Neural cell (in vitro differentiated cells): ENCODE data around the gene DDN. TPM values are rescaled to one million over a fixed set of nuclear protein-coding genes. Genes with fewer than 3 reads are reported as not detected.

ENCODE experiments used
- H2AFZ ChIP-seq: fragments of 200-600, 300-800 bp; sonication (generic), shearing (Covaris generic); 2 replicates; pipeline ENCODE4 v1.6.0; 2014; ENCODE audit warnings: low read depth, mild to moderate bottlenecking, antibody characterized with exemption, low read length, moderate library complexity
- H3F3A ChIP-seq: fragments of 200-600 bp; shearing (Covaris generic); 2 replicates; pipeline ENCODE4 v1.6.1; 2016; ENCODE audit warnings: mild to moderate bottlenecking, moderate library complexity, mixed read lengths, antibody characterized with exemption, low read length; ENCODE audit not compliant: insufficient read depth, poor library complexity, severe bottlenecking
- H3K27ac ChIP-seq: fragments of 200-600, 300-800 bp; sonication (generic), shearing (Covaris generic); 2 replicates; pipeline ENCODE4 v1.5.1; 2014; ENCODE audit warnings: mild to moderate bottlenecking, low read length, moderate library complexity
- H3K27me3 ChIP-seq: fragments of 300-800, 200-600 bp; sonication (generic), shearing (Covaris generic); 2 replicates; pipeline ENCODE4 v1.6.0; 2014; ENCODE audit warnings: mild to moderate bottlenecking, low read depth, low read length, moderate library complexity; ENCODE audit not compliant: insufficient read depth
- H3K36me3 ChIP-seq: fragments of 300-800, 200-600 bp; sonication (generic), shearing (Covaris generic); 2 replicates; pipeline ENCODE4 v1.5.1; 2014; ENCODE audit warnings: mild to moderate bottlenecking, antibody characterized with exemption, low read length, moderate library complexity; ENCODE audit not compliant: insufficient read depth
- H3K4me2 ChIP-seq: fragments of 300-800, 200-600 bp; sonication (generic), shearing (Covaris generic); 2 replicates; pipeline ENCODE4 v1.6.0; 2014; ENCODE audit warnings: mild to moderate bottlenecking, low read length
- H3K4me3 ChIP-seq: fragments of 300-800, 200-600 bp; sonication (generic), shearing (Covaris generic); 2 replicates; pipeline ENCODE4 v1.5.1; 2014; ENCODE audit warnings: mild to moderate bottlenecking, low read length, moderate library complexity
- H3K79me2 ChIP-seq: fragments of 200-600 bp; shearing (Covaris generic); replicated peaks from 2 replicates; pipeline ENCODE4 v1.6.0; 2014; ENCODE audit warnings: mild to moderate bottlenecking, low read length, moderate library complexity; ENCODE audit not compliant: insufficient read depth
- H3K9ac ChIP-seq: fragments of 300-800, 200-600 bp; sonication (generic), shearing (Covaris generic); 2 replicates; pipeline ENCODE4 v1.6.1; 2016; ENCODE audit warnings: mild to moderate bottlenecking, low read length, mixed read lengths
- H3K9me2 ChIP-seq: fragments of 200-600 bp; shearing (Covaris generic); 2 replicates; pipeline ENCODE4 v1.6.1; 2016; ENCODE audit warnings: mild to moderate bottlenecking, low read length, mixed read lengths; ENCODE audit not compliant: insufficient read depth
- H3K9me3 ChIP-seq: fragments of 200-600, 300-800 bp; sonication (generic), shearing (Covaris generic); 2 replicates; pipeline ENCODE4 v1.6.1; 2016; ENCODE audit warnings: mild to moderate bottlenecking, mixed run types, low read length, moderate library complexity, mixed read lengths
- H4K20me1 ChIP-seq: fragments of 200-600 bp; shearing (Covaris generic); 2 replicates; pipeline ENCODE4 v1.6.1; 2016; ENCODE audit warnings: mild to moderate bottlenecking, mixed run types; ENCODE audit not compliant: insufficient read depth
- EZH2 ChIP-seq: fragments of 200-600, 300-800 bp; shearing (Covaris generic), sonication (generic); IDR thresholded peaks from 2 replicates; pipeline ENCODE4 v1.6.1; 2014; ENCODE audit warnings: antibody characterized with exemption, low read length, borderline replicate concordance, mild to moderate bottlenecking; ENCODE audit not compliant: insufficient read depth, poor library complexity, severe bottlenecking
- MXI1 ChIP-seq: fragments of 450-650 bp; conservative IDR thresholded peaks from 2 replicates; pipeline ENCODE4 v1.6.1; 2014; ENCODE audit warnings: antibody characterized with exemption, mild to moderate bottlenecking; ENCODE audit not compliant: poor library complexity, severe bottlenecking
- POLR2AphosphoS5 ChIP-seq: IDR thresholded peaks from 2 replicates; pipeline ENCODE4 v1.6.1; 2012
- RAD21 ChIP-seq: fragments of 450-650 bp; conservative IDR thresholded peaks from 2 replicates; pipeline ENCODE4 v1.6.1; 2014; ENCODE audit warnings: antibody characterized with exemption, mild to moderate bottlenecking, moderate library complexity
- SMC3 ChIP-seq: fragments of 450-650 bp; conservative IDR thresholded peaks from 2 replicates; pipeline ENCODE4 v1.6.1; 2014; ENCODE audit warnings: antibody characterized with exemption, mild to moderate bottlenecking, moderate library complexity; ENCODE audit not compliant: poor library complexity
- TAF1 ChIP-seq: IDR thresholded peaks from 2 replicates; pipeline ENCODE4 v1.6.1; 2012; ENCODE audit warnings: low read depth
- polyA plus RNA-seq: library from polyadenylated mRNA; depleted of rRNA; stranded (reverse); fragments of >200 nt; gene quantifications from 2 replicates; pipeline ENCODE4 v1.2.3, GENCODE V29; 2014
- TF ChIP-seq, protein P1 (sequence below): fragments of 450-650 bp; IDR thresholded peaks from 2 replicates; pipeline ENCODE4 v1.5.1; 2014; ENCODE audit warnings: antibody characterized with exemption, mild to moderate bottlenecking, moderate library complexity; ENCODE audit not compliant: poor library complexity, severe bottlenecking
- TF ChIP-seq, protein P2 (sequence below): IDR thresholded peaks from 2 replicates; pipeline ENCODE4 v1.6.1; 2012; ENCODE audit warnings: borderline replicate concordance

DDN gene
- polyA plus RNA-seq, 1 donor from 2014 or later, result 0.51 TPM

DNA sequence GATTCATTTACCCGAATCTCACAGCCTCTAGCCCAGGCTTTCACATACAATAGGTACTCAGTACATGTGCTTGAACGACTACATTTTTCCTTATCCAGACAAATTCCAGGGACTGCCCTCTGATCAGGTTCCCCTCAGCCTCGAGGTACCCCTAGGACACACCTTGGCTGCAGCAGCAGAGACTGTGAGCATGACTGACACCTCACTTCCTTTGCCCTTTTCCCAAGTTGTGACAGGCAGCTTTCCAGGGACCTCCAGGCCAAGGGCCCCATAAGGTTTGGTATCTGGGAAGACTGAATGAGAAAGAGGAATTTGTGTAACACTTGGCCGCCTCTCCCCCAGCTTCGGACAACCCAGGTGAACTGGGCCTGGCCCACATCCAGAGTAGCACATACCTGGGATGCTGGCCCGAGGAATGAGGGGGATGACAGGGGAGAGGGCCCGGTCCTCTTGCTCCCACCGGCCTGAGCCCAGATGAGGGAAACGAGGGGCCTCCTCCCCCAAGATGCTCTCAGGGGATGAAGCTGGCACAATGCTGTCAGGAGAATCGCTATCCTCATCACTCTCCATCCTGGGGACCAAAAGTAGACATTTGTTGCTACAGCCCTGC is 29.6 kb upstream of the DDN start:
- H3K27ac ChIP-seq, result no peak overlapping the region
- no peak overlapping the region for H2AFZ ChIP-seq
- no peaks in the 10 kb centered on the region for H3K9me2 ChIP-seq
- no peaks in the 10 kb centered on the region for H3K27me3 ChIP-seq
- no peak overlapping the region for H3K4me3 ChIP-seq
- no peak overlapping the region for H3K4me2 ChIP-seq
- no peaks in the 10 kb centered on the region for H3F3A ChIP-seq
- no peak overlapping the region for H3K9ac ChIP-seq
- no peaks in the 10 kb centered on the region for H4K20me1 ChIP-seq
- no peaks in the 10 kb centered on the region for H3K36me3 ChIP-seq
- TF ChIP-seq, protein P1, sequence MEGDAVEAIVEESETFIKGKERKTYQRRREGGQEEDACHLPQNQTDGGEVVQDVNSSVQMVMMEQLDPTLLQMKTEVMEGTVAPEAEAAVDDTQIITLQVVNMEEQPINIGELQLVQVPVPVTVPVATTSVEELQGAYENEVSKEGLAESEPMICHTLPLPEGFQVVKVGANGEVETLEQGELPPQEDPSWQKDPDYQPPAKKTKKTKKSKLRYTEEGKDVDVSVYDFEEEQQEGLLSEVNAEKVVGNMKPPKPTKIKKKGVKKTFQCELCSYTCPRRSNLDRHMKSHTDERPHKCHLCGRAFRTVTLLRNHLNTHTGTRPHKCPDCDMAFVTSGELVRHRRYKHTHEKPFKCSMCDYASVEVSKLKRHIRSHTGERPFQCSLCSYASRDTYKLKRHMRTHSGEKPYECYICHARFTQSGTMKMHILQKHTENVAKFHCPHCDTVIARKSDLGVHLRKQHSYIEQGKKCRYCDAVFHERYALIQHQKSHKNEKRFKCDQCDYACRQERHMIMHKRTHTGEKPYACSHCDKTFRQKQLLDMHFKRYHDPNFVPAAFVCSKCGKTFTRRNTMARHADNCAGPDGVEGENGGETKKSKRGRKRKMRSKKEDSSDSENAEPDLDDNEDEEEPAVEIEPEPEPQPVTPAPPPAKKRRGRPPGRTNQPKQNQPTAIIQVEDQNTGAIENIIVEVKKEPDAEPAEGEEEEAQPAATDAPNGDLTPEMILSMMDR, result no peak
- TF ChIP-seq, protein P2, sequence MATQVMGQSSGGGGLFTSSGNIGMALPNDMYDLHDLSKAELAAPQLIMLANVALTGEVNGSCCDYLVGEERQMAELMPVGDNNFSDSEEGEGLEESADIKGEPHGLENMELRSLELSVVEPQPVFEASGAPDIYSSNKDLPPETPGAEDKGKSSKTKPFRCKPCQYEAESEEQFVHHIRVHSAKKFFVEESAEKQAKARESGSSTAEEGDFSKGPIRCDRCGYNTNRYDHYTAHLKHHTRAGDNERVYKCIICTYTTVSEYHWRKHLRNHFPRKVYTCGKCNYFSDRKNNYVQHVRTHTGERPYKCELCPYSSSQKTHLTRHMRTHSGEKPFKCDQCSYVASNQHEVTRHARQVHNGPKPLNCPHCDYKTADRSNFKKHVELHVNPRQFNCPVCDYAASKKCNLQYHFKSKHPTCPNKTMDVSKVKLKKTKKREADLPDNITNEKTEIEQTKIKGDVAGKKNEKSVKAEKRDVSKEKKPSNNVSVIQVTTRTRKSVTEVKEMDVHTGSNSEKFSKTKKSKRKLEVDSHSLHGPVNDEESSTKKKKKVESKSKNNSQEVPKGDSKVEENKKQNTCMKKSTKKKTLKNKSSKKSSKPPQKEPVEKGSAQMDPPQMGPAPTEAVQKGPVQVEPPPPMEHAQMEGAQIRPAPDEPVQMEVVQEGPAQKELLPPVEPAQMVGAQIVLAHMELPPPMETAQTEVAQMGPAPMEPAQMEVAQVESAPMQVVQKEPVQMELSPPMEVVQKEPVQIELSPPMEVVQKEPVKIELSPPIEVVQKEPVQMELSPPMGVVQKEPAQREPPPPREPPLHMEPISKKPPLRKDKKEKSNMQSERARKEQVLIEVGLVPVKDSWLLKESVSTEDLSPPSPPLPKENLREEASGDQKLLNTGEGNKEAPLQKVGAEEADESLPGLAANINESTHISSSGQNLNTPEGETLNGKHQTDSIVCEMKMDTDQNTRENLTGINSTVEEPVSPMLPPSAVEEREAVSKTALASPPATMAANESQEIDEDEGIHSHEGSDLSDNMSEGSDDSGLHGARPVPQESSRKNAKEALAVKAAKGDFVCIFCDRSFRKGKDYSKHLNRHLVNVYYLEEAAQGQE, result no peak
- TF ChIP-seq TAF1 (no peak), EZH2 (no peak)
- no peaks in the 10 kb centered on the region for H3K79me2 ChIP-seq
- no peaks in the 10 kb centered on the region for H3K9me3 ChIP-seq

DNA sequence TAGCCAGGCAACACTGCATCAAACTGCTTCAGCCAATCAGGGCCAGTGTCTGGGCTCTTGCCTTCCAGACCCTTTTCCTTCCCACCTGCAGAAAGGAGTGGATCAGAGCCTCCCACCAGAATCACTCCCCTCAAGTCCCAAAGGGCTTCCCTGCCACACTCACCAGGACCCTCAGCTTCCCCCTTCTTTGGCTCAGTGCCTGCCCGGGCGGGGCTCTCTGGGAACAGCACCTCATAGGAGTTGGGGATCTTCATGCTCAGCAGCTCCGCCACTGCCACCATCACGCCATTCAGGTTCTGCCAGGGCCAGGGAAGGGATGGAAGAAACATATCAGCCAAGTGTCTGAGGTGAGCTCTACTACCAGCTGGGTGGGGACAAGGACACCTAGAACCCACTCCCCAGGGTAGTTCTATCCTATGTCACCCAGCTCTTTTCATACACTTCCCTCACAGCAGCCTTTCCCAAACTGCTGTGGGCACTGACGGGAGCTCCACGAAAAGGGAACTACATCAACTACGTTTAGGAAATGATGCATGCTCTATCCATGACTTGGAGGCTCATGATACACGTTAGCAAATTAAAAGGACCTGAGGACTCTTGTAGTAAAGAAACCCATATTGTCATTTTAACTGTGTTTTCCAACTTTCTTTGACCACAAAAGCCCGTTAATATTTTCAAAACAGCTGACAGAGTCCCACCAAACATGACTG is 28.8 kb upstream of the DDN start:
- Histone ChIP-seq H3K79me2 (no peaks in the 10 kb centered on the region), H3K9me2 (no peaks in the 10 kb centered on the region), H4K20me1 (no peaks in the 10 kb centered on the region), H3K27me3 (no peaks in the 10 kb centered on the region), H3K4me2 (no peak overlapping the region), H3K36me3 (no peaks in the 10 kb centered on the region), H3K9me3 (no peaks in the 10 kb centered on the region), H3K27ac (no peak overlapping the region), H3K4me3 (no peak overlapping the region), H2AFZ (no peak overlapping the region), H3K9ac (no peak overlapping the region), H3F3A (no peaks in the 10 kb centered on the region)
- TF ChIP-seq MXI1 (no peak), TAF1 (no peak), POLR2AphosphoS5 (no peak), RAD21 (no peak), EZH2 (no peak), SMC3 (no peak)
- TF ChIP-seq, protein P1, result no peak
- TF ChIP-seq, protein P2, result no peak
